K562 (cell line): ENCODE data around the gene PSMD4. TPM values are rescaled to one million over a fixed set of nuclear protein-coding genes. Genes with fewer than 3 reads are reported as not detected.

Experiments used
- ATAC-seq: fragments of 200-7000 bp; cut with Tn5 transposase; 3 replicates; pipeline ENCODE4 v1.9.1; 2020; ENCODE audit warnings: moderate library complexity
- BruUV-seq: library from RNA; stranded (reverse); fragments of 400-500 nt; replicated peaks from 2 replicates; lab custom pipeline; 2021; lab: Mats Ljungman, UMichigan
- CTCF ChIA-PET: fragments of 300-600 bp; formaldehyde crosslinking; extraction: SDS; loops from one replicate; lab custom pipeline; 2021; ENCODE audit warnings: low intra/inter-chr PET ratio; lab: Yijun Ruan, JAX
- POLR2A ChIA-PET: fragments of 300-600, 350-650 bp; sonication (Branson Sonifier 250); formaldehyde crosslinking; extraction: SDS; loops from one replicate; lab custom pipeline; 2021; ENCODE audit warnings: antibody characterized with exemption, inconsistent platforms; lab: Yijun Ruan, JAX
- DNase-seq, 4 experiments: peaks; one replicate each; pipeline versions ENCODE4 v3.0.0 to v3.0.0-alpha.2; 2011 to 2018; ENCODE audit warnings: low spot score in 3 of 4, mixed read lengths in 3 of 4; ENCODE audit errors: extremely low read depth in 1 of 4
- FAIRE-seq: peaks from 2 replicates; lab custom pipeline; 2011; peaks lifted over from hg19 to GRCh38; lab: Jason Lieb, UNC
- H2AFZ ChIP-seq: 2 replicates; pipeline ENCODE4 v1.6.0; 2011; ENCODE audit warnings: low read depth, low read length, control low read depth, inconsistent platforms
- H3K27ac ChIP-seq: fragments of 200-600 bp; 3 replicates; pipeline ENCODE4 v1.8.0; 2011; ENCODE audit warnings: low read depth, mild to moderate bottlenecking, control low read depth, inconsistent platforms, low read length, moderate library complexity, mixed read lengths; ENCODE audit errors: extremely low read depth
- H3K27me3 ChIP-seq, 2 experiments: fragments of 300-600 bp in 1 of 2; 2 replicates in 1 of 2; 3 replicates in 1 of 2; pipeline versions ENCODE4 v1.6.0 to v1.8.0; 2011; ENCODE audit warnings: inconsistent platforms in 2 of 2, low read length in 2 of 2, mild to moderate bottlenecking in 1 of 2, mixed read lengths in 1 of 2, moderate library complexity in 1 of 2; ENCODE audit not compliant: control insufficient read depth in 2 of 2, insufficient read depth in 2 of 2
- H3K36me3 ChIP-seq: fragments of 300-600 bp; 3 replicates; pipeline ENCODE4 v1.8.0; 2011; ENCODE audit warnings: mild to moderate bottlenecking, low read length, inconsistent platforms; ENCODE audit not compliant: control insufficient read depth, insufficient read depth
- H3K4me1 ChIP-seq, 2 experiments: fragments of 200-600 bp in 1 of 2; replicated peaks in 1 of 2; 2 replicates in 1 of 2; 3 replicates in 1 of 2; pipeline versions ENCODE4 v1.5.1 to v1.8.0; 2011; ENCODE audit warnings: inconsistent platforms in 2 of 2, low read length in 2 of 2, mild to moderate bottlenecking in 1 of 2, mixed read lengths in 1 of 2, moderate library complexity in 1 of 2; ENCODE audit not compliant: control insufficient read depth in 2 of 2, insufficient read depth in 2 of 2
- H3K4me2 ChIP-seq: 2 replicates; pipeline ENCODE4 v1.6.1; 2011; ENCODE audit warnings: low read length, control low read depth, inconsistent platforms, mixed read lengths; ENCODE audit not compliant: insufficient read depth
- H3K4me3 ChIP-seq: fragments of 200-600 bp; sonication (generic), shearing (Covaris generic); 2 replicates; pipeline ENCODE4 v1.5.1; 2016; ENCODE audit warnings: control low read depth, inconsistent platforms
- H3K79me2 ChIP-seq: fragments of 200-600 bp; 3 replicates; pipeline ENCODE4 v1.8.0; 2011; ENCODE audit warnings: low read length, inconsistent platforms; ENCODE audit not compliant: control insufficient read depth, insufficient read depth
- H3K9ac ChIP-seq, 2 experiments: 2 replicates each; pipeline versions ENCODE4 v1.6.0 to v1.6.1; 2011; ENCODE audit warnings: low read depth in 2 of 2, low read length in 2 of 2, control low read depth in 1 of 2, inconsistent platforms in 1 of 2, mild to moderate bottlenecking in 1 of 2, mixed read lengths in 1 of 2; ENCODE audit not compliant: insufficient read depth in 1 of 2
- H3K9me1 ChIP-seq: one replicate; pipeline ENCODE4 v1.6.0; 2011; ENCODE audit warnings: inconsistent platforms, mild to moderate bottlenecking, low read length, moderate library complexity; ENCODE audit not compliant: control insufficient read depth, insufficient read depth
- H3K9me3 ChIP-seq: replicated peaks from 2 replicates; pipeline ENCODE4 v1.5.1; 2011; ENCODE audit warnings: low read depth, low read length, inconsistent platforms; ENCODE audit not compliant: control insufficient read depth, insufficient read depth
- H4K20me1 ChIP-seq: replicated peaks from 2 replicates; pipeline ENCODE4 v1.6.1; 2011; ENCODE audit warnings: low read length, inconsistent platforms, mixed read lengths; ENCODE audit not compliant: control insufficient read depth, insufficient read depth
- DPF2 ChIP-seq: fragments of 450-650 bp; IDR thresholded peaks from 2 replicates; pipeline ENCODE4 v1.6.1; 2016
- MNT ChIP-seq, 2 experiments: fragments of 450-650 bp; conservative IDR thresholded peaks; 2 replicates each; pipeline ENCODE4 v1.6.1; 2017; ENCODE audit warnings: mild to moderate bottlenecking in 2 of 2, moderate library complexity in 2 of 2
- NFIC ChIP-seq: fragments of 450-650 bp; IDR thresholded peaks from 2 replicates; pipeline ENCODE4 v1.6.1; 2017; ENCODE audit warnings: mild to moderate bottlenecking, inconsistent platforms
- PPARD ChIP-seq: fragments of 250-450 bp; sonication (Bioruptor Pico); IDR thresholded peaks from 2 replicates; pipeline ENCODE4 v1.8.0; 2022; ENCODE audit warnings: inconsistent platforms, mild to moderate bottlenecking, moderate library complexity
- ZNF316 ChIP-seq: fragments of 450-650 bp; IDR thresholded peaks from 2 replicates; pipeline ENCODE4 v1.6.1; 2016
- WGBS: fragments of 100-300 bp; shearing (Covaris generic); methylation state at CpG from one replicate; pipeline ENCODE4 v1.1.6; 2016; ENCODE audit warnings: low coverage, mixed read lengths; ENCODE audit not compliant: insufficient coverage; ENCODE audit errors: missing lambda C conversion rate; 5-methylcytosine and 5-hydroxymethylcytosine counted together
- in situ Hi-C: fragments of 300-500 bp; cut with MboI; formaldehyde crosslinking; loops from 4 replicates; pipeline ENCODE4 v1.15.0; 2018; ENCODE audit warnings: inconsistent platforms, mixed read lengths
- intact Hi-C: fragments of 100-400 bp; cut with micrococcal nuclease; formaldehyde crosslinking; loops from 2 replicates; pipeline ENCODE4 v1.14.2; 2022
- polyA plus RNA-seq, 8 experiments: library from polyadenylated mRNA; depleted of rRNA in 4 of 8; stranded (reverse) in 5 of 8; unstranded in 3 of 8; fragments of >200 nt; fragmentation: Nextera tagmentation in 2 of 8; fragmentation: Illumina TruSeq in 1 of 8; extraction: Ambion mirVana in 2 of 8; extraction: Trizol in 1 of 8; gene quantifications; 2 replicates each; pipeline versions ENCODE4 v1.2.1 to v1.2.3, GENCODE V29; 2011 to 2014; ENCODE audit warnings: inconsistent platforms in 1 of 8, missing spikeins in 1 of 8
- total RNA-seq, 7 experiments: library from RNA; depleted of rRNA in 6 of 7; stranded (reverse); fragments of >200 nt in 6 of 7; fragmentation: Illumina TruSeq in 2 of 7; extraction: Trizol in 2 of 7; gene quantifications; 2 replicates each; pipeline versions ENCODE4 v1.2.1 to v1.2.3, GENCODE V29; 2011 to 2021; ENCODE audit warnings: low replicate concordance in 1 of 7

PSMD4 gene
- total and polyA plus RNA-seq, 9 of the 15 experiments (the other 6 are each of a cell fraction or from before 2014, with no cell fraction given), result 194 to 353 (median 295) TPM

GRCh38 chr1:151213560-151213959 is 41.0 kb upstream of the PSMD4 start:
- CTCF ChIA-PET, result no interaction called here
- peaks cover 0 to 2% of the 10 kb centered on the region in 2 experiments; a peak in 2 of 5 replicates for H3K4me1 ChIP-seq
- H3K4me2 ChIP-seq, result no peak overlapping the region
- H3K9ac ChIP-seq, result no peak overlapping the region
- no peak overlapping the region for H3K4me3 ChIP-seq
- intact Hi-C loops, result no loop called here
- FAIRE-seq (no peak), ATAC-seq (no peak), DNase-seq (no peak)
- in situ Hi-C loops, result no loop called here
- 14% methylated on average over 2 of the region's 2 CpGs for WGBS
- BruUV-seq, result no TSS peak
- H4K20me1 ChIP-seq, result no peaks in the 10 kb centered on the region
- H2AFZ ChIP-seq, result no peak overlapping the region
- H3K9me1 ChIP-seq, result no peaks in the 10 kb centered on the region
- no peak overlapping the region for H3K27ac ChIP-seq
- no peaks in the 10 kb centered on the region for H3K9me3 ChIP-seq
- peaks cover 18% of the 10 kb centered on the region for H3K79me2 ChIP-seq
- TF ChIP-seq ZNF316 (0 out of 2 replicates have a peak, but pooled peaks have one; percentile 5), MNT (conservative IDR thresholded peaks at IDR 0.05) (no peak)
- peaks cover 21% of the 10 kb centered on the region; the same call in 1 of the 3 replicates for H3K36me3 ChIP-seq
- POLR2A ChIA-PET, result interaction anchor here (1.0 kb wide), 1 partner anchor 41 kb away, joined by 3 read pairs; no protein-coding TSS in a partner anchor
- no peaks in the 10 kb centered on the region for H3K27me3 ChIP-seq

- no peak overlapping the region for H3K27ac ChIP-seq
- ATAC-seq, result no peak
- peaks cover 5% of the 10 kb centered on the region; the same call in 2 of the 3 replicates for H3K79me2 ChIP-seq
- H4K20me1 ChIP-seq, result no peaks in the 10 kb centered on the region
- in situ Hi-C loops, result no loop called here
- no TSS peak for BruUV-seq
- TF ChIP-seq DPF2 (0 out of 2 replicates have a peak, but pooled peaks have one; percentile 18), NFIC (peak; percentile 78), PPARD (CRISPR knock-in tag) (no peak)
- TF ChIP-seq, all 486 proteins: peak for 2
- Histone ChIP-seq H3K4me1 (no peaks in the 10 kb centered on the region), H3K4me3 (no peak overlapping the region), H3K9me3 (no peaks in the 10 kb centered on the region), H3K9ac (no peak overlapping the region), H2AFZ (no peak overlapping the region), H3K4me2 (no peak overlapping the region), H3K27me3 (no peaks in the 10 kb centered on the region), H3K36me3 (peaks cover 17% of the 10 kb centered on the region; the same call in 1 of the 3 replicates), H3K9me1 (no peaks in the 10 kb centered on the region)
- ChIA-PET POLR2A (no interaction called here), CTCF (no interaction called here)
- peak in 1 of 4 experiments; percentile 10 for DNase-seq
- WGBS, result 44% methylated on average over 1 of the region's 1 CpG
- no peak for FAIRE-seq
- intact Hi-C loops, result no loop called here
Measured at GRCh38 chr1:151221616-151222015, 32.9 kb upstream of the PSMD4 start.
